Measurements from ENCODE around the gene GPS2.

GRCh38 chr17:7290685-7291084 is 24.5 kb downstream of the GPS2 start:
- TF ChIP-seq CTCF (IDR thresholded peaks at IDR 0.05; ENCODE audit: low read depth, low read length) (no peak), EZH2phosphoT487 (IDR thresholded peaks at IDR 0.05; ENCODE audit: low read depth) (no peak)

Data from OCI-LY3 (cell line).